ACHN (cell line): Measurements from ENCODE around the gene C5orf15.
A peak's percentile ranks its signal among the peaks of the same experiment; 100 is the strongest.

Experiments
- DNase-seq: peaks from one replicate; pipeline ENCODE4 v3.0.0-alpha.2; 2015
- in situ Hi-C: cut with HindIII; loops from 2 replicates; pipeline ENCODE4 v1.10.0; 2017; ENCODE audit warnings: low sequenced_read_pairs, low pct_ligation_motif_present, low pct_unique_long_range_greater_than_20kb

C5orf15 gene

DNA sequence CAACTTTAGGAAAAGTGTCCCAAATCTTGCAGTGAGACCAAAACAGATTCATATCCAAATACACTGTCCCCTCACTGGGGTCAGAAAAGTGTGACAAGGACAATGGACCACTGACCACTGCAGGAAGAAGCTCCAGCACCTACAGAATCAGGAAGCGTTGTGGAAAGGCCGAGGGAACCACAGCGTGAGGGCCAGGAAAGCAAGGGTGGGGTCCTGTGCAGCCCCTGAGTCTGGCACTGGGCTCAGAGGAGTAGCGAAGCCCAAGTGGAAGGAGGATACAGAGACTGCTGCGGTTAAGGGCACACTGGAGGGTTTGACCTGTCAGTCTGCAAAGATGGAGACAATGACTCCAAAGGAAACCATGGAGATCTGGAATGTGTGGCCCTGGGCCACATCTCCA, 36.9 kb downstream of the C5orf15 start:
- in situ Hi-C loops: no loop called here
- no peak for DNase-seq

- in situ Hi-C loops: no loop called here
- no peak for DNase-seq
Observed at GRCh38 chr5:133930813-133931090, 37.7 kb downstream of the C5orf15 start.

GRCh38 chr5:133930061-133930812, 38.2 kb downstream of the C5orf15 start:
- no peak for DNase-seq
- in situ Hi-C loops: no loop called here

GRCh38 chr5:133928587-133929393, 39.6 kb downstream of the C5orf15 start:
- DNase-seq: no peak
- in situ Hi-C loops: no loop called here

DNA sequence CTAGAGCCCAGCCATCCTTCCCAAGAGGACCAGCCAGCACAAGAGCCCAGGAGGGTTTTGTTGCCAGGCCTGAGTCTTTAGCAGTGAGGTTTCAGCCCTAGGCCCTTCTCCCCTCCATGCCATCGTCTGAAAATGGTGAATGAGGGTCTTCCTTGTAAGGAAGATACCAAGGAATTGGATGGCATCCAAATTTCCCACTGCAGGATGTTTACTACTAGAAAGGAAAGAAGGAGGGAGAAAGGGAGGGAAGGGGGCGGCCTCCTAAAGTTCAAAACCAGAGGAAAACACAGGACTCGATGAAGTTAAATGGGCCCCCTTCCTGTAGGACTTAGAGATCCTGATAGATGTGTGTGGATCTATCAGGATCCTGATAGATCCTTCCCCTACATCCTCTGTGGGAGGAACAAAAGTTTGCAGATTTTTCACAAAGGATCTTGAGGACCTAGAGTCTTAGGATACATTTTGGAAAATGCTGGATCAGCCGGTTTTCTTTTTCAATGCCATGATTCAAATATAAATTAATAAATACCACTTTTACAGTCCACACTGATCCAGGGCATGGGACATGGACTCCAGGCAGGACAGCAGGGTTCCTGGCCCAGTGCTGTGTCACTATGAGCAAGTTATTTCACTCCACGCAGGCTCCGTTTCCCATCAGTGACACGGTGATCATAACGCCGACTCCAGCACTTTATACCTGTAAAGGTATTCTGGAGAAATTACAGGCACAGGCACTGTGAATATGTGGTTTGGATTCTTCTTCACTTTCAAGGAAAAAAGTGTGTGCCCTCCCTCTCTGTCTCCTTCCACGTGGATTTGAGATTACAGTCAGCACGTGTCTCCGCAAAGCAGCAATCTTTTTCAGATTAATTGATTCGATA, 40.9 kb downstream of the C5orf15 start:
- DNase-seq: no peak
- in situ Hi-C loops: no loop called here

DNA sequence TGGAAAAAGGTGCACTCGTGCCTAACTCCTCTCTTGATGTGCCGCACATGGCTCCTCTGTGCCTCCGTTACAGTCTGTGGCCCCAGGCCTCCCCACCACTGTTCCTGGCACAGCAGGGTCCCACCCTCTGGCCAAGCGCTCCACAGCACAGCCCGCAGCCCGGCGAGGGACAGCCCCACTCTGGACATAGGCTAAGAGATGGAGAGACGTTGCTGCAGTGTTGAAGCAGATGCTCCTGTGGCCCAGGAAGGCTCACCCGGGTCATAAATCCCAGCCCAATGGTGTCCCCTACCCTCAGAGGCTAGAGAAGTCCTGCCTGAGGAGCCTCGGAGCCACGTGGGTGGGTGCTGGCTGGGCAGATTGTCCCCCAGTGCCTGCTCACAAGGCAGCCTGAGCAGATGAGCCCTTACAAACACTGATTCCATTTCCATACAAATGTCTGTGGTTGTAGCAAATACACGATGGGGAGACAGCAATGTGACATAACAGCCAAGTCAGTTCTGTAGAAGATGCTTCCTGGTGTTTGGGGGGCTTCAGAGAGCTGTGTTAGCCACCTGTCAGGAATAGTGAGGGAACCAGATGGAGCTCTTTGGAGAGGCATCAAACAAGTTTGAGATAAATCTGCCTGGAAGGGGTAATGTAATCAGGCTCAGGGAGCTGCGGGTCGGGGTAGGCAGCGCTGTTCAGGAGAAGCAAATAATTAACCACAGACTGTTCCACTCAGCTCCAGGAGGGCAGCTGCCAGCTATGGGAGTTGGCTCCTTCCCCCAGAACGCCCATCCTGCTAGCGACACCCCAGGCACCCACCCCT, 41.7 kb downstream of the C5orf15 start:
- in situ Hi-C loops: no loop called here

GRCh38 chr5:133925866-133926488, 42.4 kb downstream of the C5orf15 start:
- in situ Hi-C loops: no loop called here
- no peak for DNase-seq

More for the DNA sequence above, 41.7 kb downstream of the C5orf15 start:
- DNase-seq: peak; percentile 28

- in situ Hi-C loops: no loop called here
- DNase-seq: no peak
Observed at GRCh38 chr5:133925269-133925668, 43.2 kb downstream of the C5orf15 start.

DNA sequence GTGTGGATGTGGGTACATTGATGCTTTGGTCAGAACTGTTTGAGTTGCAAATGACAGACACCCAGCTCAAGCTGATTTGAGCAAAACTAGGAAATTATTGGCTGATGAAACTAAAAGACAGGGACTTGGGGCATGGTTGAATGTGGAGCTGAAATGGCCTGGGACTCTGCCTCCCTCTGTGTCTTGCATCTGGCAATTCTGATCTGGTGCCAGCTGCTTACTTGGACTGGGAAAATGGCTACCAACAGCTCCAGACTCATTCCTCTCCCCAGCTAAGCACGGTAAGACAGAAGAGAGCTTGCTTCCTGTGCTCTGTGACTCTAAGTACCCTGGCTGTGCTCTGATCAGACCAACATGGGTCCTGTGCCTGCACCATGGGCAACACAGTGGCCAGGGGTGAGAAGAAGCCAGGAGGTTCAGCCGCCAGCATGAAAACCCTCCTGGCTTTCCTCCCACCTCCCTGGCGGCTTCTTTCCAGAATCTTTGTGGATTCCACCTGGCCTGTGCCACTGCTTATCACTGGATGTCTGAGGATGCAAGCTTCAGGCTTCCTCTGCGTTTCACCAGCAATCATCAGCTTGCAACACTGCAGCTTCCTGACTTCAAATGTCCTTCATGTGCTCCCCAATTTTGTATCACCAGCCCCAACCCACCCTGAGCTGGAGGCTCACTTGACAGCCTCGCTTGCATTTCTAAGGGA, 44.1 kb downstream of the C5orf15 start:
- in situ Hi-C loops: no loop called here
- DNase-seq: no peak

GRCh38 chr5:133921979-133922378, 46.4 kb downstream of the C5orf15 start:
- DNase-seq: no peak
- in situ Hi-C loops: no loop called here

DNA sequence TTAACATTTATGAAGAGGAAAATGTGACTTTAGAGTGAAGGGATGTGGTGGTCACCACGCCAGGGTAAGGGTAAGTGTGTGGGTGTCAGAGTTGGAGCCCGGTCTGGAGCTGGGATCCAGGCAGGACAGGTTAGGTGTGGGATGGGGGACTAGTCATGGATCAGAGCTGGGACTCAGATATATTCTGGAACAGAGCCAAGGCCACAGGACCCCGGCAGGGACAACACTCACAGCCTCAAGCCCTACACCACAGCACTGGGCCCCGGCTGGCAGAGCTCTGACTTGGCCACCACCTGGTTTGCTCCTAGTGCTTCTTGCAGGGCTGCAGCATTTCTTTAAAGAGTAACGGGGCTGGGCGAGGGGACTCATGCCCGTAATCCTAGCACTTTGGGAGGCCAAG, 47.4 kb downstream of the C5orf15 start:
- no peak for DNase-seq
- in situ Hi-C loops: no loop called here

DNA sequence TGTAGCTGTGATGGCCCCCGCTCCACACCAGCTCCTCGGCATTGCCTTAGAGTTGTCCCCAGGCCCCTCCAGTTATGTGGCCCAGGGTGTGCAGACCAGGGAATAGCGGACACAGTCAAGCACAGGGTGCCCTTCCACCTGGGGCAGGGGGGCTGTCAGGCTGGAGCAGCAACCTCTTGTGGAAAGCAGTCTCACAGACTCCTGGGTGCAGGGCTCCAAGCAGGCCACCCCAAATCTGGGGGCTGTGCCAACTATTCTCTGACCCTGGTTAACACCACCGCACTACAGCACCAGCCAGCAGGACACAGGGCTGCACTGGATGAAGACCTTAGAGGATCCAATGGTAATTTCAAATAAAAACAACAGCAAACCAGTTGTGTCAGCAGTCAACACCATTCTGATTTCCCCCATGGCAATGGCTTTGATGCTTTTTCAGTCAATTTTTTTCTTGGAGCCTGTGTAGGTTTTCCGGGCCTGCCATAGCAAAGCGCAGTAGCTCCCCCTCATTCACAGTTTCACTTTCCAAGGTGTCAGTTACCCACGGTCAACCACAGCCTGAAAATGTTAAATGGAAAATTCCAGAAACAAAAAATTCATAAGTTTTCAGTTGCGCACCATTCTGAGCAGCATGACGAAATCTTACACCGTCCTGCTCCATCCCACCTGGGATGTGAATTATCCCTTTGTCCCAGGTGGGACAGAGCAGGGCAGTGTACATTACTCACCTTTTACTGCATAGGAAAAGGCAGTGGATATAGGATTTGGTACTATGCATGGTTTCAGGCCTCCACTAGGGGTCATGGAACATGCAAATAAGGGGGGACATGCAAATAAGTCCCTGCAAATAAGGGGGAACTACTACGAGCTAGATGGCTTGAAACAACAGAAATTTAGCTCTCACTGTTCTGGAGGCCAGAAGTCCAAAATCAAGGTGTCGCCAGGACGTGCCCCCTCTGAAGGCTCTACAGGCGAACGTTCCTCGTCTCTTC, 49.0 kb downstream of the C5orf15 start:
- DNase-seq: no peak
- in situ Hi-C loops: no loop called here

DNA sequence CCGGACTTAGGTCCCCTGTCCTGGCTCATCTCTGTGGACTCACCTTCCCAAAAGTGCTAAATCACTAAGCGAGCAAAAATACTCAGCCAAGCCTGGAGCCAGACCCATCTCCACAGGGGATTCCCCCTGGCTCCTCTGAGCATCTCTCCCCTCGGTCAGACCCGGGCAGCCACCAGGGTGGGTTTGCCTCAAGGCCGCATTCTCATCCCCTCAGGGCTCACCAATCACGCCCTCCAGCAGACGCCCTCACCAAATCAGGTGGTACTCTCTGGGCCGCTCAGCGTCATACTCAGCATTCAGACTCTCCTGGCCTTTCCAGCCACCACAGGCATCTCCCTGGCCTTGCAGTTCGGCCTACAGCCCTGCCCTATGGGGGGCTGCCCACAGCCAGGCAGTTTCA, 49.7 kb downstream of the C5orf15 start:
- in situ Hi-C loops: no loop called here
- no peak for DNase-seq

GRCh38 chr5:133918316-133918715, 50.1 kb downstream of the C5orf15 start:
- in situ Hi-C loops: no loop called here
- DNase-seq: no peak

DNA sequence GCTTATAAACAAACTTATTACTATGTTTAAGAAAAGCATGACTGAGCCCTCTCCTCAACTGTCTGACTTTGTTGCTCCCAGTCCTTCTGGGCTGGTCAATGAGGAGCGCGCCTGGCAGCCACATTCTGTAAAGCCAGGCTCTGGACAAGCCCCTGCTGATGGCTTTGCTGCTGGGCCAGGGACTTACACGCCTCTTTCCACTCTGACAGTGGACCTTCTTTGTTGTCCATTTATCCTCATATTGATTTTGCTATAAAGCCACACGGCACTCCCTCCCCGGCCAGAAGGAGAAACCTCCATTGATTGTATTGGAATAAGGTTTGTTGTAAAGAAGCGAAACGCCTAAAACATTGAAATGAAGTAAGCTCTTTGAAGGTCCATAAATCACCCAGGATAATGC, 50.6 kb downstream of the C5orf15 start:
- in situ Hi-C loops: no loop called here
- no peak for DNase-seq

DNA sequence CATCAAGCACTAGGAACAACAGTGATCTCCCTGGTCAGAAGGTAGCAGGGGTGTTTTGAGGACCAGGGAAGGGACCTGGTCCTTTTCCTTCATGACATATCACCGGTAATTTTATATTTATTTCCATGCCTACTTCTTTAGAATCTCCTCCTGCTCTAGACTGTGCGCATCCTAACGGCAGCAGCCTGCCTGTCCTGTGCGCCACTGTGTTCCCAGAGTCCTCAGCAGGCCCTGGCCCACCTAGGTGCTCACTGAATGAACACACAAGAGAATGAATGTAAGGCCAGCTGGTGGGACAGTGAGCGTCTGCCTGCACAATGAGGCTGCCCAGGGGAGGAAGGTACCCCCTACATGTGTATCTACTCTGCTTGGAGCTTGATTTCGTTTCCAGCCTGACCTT, 51.5 kb downstream of the C5orf15 start:
- in situ Hi-C loops: no loop called here
- DNase-seq: no peak
